HG03565 (cell line): ENCODE results near the gene SMCO2.
"Not testable (repeated sequence)": the region's sequence is repeated elsewhere in the genome, so short reads cannot be mapped to it uniquely, and the experiment has no call there.

Experiments
- ATAC-seq: cut with Tn5 transposase; IDR thresholded peaks from one replicate; pipeline ENCODE4 v1.9.1; 2021; ENCODE audit warnings: mild to moderate bottlenecking, moderate library complexity; ENCODE audit not compliant: unreplicated experiment

Gene SMCO2

GRCh38 chr12:27523642-27524493, 77.3 kb downstream of the SMCO2 start, which contains the start of gene PPFIBP1:
TSS of gene PPFIBP1 (plus strand) at chr12:27524206. CDS start at chr12:27633397, 109,191 bp downstream.
- peak; percentile 84 for ATAC-seq

- ATAC-seq, result no peak
Measured at GRCh38 chr12:27524494-27524835, 77.9 kb downstream of the SMCO2 start.

- ATAC-seq, result no peak
Measured at GRCh38 chr12:27524839-27525753, 78.6 kb downstream of the SMCO2 start.

GRCh38 chr12:27527512-27527911, 81.0 kb downstream of the SMCO2 start:
- ATAC-seq, result no peak

- ATAC-seq, result no peak
Measured at GRCh38 chr12:27528788-27529187, 82.3 kb downstream of the SMCO2 start.

- no peak for ATAC-seq
Measured at GRCh38 chr12:27530157-27530922, 83.8 kb downstream of the SMCO2 start.

GRCh38 chr12:27531896-27532295, 85.4 kb downstream of the SMCO2 start:
- no peak for ATAC-seq

- ATAC-seq, result peak; percentile 62
Measured at GRCh38 chr12:27534060-27534764, 87.7 kb downstream of the SMCO2 start.

GRCh38 chr12:27534765-27535161, 88.2 kb downstream of the SMCO2 start:
- ATAC-seq, result peak; percentile 12

- ATAC-seq, result no peak
Measured at GRCh38 chr12:27535318-27535717, 88.8 kb downstream of the SMCO2 start.

- ATAC-seq, result no peak
Measured at GRCh38 chr12:27537855-27538675, 91.5 kb downstream of the SMCO2 start.

GRCh38 chr12:27539191-27539631, 92.7 kb downstream of the SMCO2 start:
- no peak for ATAC-seq

- ATAC-seq, result no peak
Measured at GRCh38 chr12:27541031-27541719, 94.6 kb downstream of the SMCO2 start.

- no peak for ATAC-seq
Measured at GRCh38 chr12:27542628-27543027, 96.1 kb downstream of the SMCO2 start.

- ATAC-seq, result not testable (repeated sequence)
Measured at GRCh38 chr12:27544858-27545257, 98.3 kb downstream of the SMCO2 start.

GRCh38 chr12:27545665-27546064, 99.1 kb downstream of the SMCO2 start:
- ATAC-seq, result no peak

GRCh38 chr12:27547592-27547991, 101.1 kb downstream of the SMCO2 start:
- ATAC-seq, result no peak

GRCh38 chr12:27548301-27549199, 102.0 kb downstream of the SMCO2 start:
- no peak for ATAC-seq
